Hepatocyte (in vitro differentiated cells): ENCODE results near the gene CLCF1. TPM values are rescaled to one million over a fixed set of nuclear protein-coding genes. Genes with fewer than 3 reads are reported as not detected.

Source experiments
- DNase-seq: peaks from one replicate; pipeline ENCODE4 v3.0.0-alpha.2; 2016; ENCODE audit warnings: low spot score
- H2AFZ ChIP-seq: fragments of 200-600 bp; sonication (generic); 2 replicates; pipeline ENCODE4 v1.6.0; 2016; ENCODE audit warnings: antibody characterized with exemption, mild to moderate bottlenecking
- H3K27ac ChIP-seq: fragments of 200-600 bp; sonication (generic); 2 replicates; pipeline ENCODE4 v1.5.1; 2016; ENCODE audit warnings: mild to moderate bottlenecking
- H3K27me3 ChIP-seq: fragments of 200-600 bp; sonication (generic); 2 replicates; pipeline ENCODE4 v1.6.1; 2016
- H3K36me3 ChIP-seq: fragments of 200-600 bp; sonication (generic); replicated peaks from 2 replicates; pipeline ENCODE4 v1.5.1; 2016; ENCODE audit warnings: low read depth; ENCODE audit not compliant: insufficient read depth
- H3K4me1 ChIP-seq: fragments of 200-600 bp; sonication (generic); 2 replicates; pipeline ENCODE4 v1.5.1; 2016; ENCODE audit warnings: mild to moderate bottlenecking, moderate library complexity; ENCODE audit not compliant: insufficient read depth
- H3K4me2 ChIP-seq: fragments of 200-600 bp; sonication (generic); 2 replicates; pipeline ENCODE4 v1.6.0; 2016
- H3K4me3 ChIP-seq: fragments of 200-600 bp; sonication (generic); 2 replicates; pipeline ENCODE4 v1.5.1; 2016; ENCODE audit warnings: mild to moderate bottlenecking
- H3K79me2 ChIP-seq: fragments of 200-600 bp; sonication (generic); 2 replicates; pipeline ENCODE4 v1.6.0; 2017; ENCODE audit warnings: mild to moderate bottlenecking
- H3K9me2 ChIP-seq: fragments of 200-600 bp; sonication (generic); replicated peaks from 2 replicates; pipeline ENCODE4 v1.6.0; 2017; ENCODE audit warnings: mild to moderate bottlenecking; ENCODE audit not compliant: insufficient read depth
- H3K9me3 ChIP-seq: fragments of 200-600 bp; sonication (generic); 2 replicates; pipeline ENCODE4 v1.5.1; 2016; ENCODE audit warnings: low read depth, mild to moderate bottlenecking
- H4K20me1 ChIP-seq: fragments of 200-600 bp; sonication (generic); 2 replicates; pipeline ENCODE4 v1.6.0; 2016; ENCODE audit warnings: mild to moderate bottlenecking; ENCODE audit not compliant: insufficient read depth, poor library complexity, severe bottlenecking
- EZH2 ChIP-seq: fragments of 200-600 bp; sonication (generic); IDR thresholded peaks from 2 replicates; pipeline ENCODE4 v1.6.1; 2016; ENCODE audit warnings: antibody characterized with exemption, mild to moderate bottlenecking, borderline replicate concordance
- EZH2phosphoT487 ChIP-seq: fragments of 200-600 bp; sonication (generic); IDR thresholded peaks from one replicate; pipeline ENCODE4 v1.6.1; 2018; ENCODE audit warnings: antibody characterized with exemption, mild to moderate bottlenecking, low read depth, moderate library complexity; ENCODE audit not compliant: unreplicated experiment, severe bottlenecking
- WGBS: methylation state at CpG from one replicate; pipeline ENCODE4 v1.1.6; 2016; ENCODE audit warnings: low lambda C conversion rate; ENCODE audit errors: missing lambda C conversion rate; 5-methylcytosine and 5-hydroxymethylcytosine counted together
- polyA plus RNA-seq: library from polyadenylated mRNA; unstranded; fragments of >200 nt; fragmentation: Nextera tagmentation; extraction: Ambion mirVana; gene quantifications from 2 replicates; pipeline ENCODE4 v1.2.1, GENCODE V29; 2016
- total RNA-seq: library from RNA; depleted of rRNA; stranded (reverse); fragments of >200 nt; gene quantifications from 2 replicates; pipeline ENCODE4 v1.2.3, GENCODE V29; 2014
- TF ChIP-seq, protein P1 (sequence below): fragments of 200-600 bp; sonication (generic); IDR thresholded peaks from 2 replicates; pipeline ENCODE4 v1.5.1; 2016; ENCODE audit warnings: antibody characterized with exemption, mild to moderate bottlenecking; ENCODE audit not compliant: poor library complexity

Gene CLCF1
- total and polyA plus RNA-seq, 2 experiments from 2014 or later = 9.4 to 13.2 TPM

DNA sequence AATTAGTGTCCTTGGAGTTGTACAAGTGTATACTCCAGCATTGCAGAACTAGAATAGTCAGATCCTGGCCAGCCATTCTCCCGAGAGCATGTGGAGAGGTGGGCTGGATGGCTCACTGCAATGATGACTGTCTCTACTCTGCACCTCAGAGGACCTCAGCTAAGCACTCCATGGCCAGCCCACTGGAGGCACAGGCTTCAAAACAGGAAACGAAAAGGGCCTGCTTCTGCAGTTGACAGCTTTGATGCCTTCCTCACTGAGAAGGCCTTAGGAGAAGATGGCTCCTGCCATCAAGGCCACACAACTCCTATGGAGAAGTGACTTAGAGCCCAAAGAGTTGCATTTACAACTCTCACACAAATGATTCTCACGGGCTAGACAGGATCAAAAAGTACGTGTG is 29.1 kb downstream of the CLCF1 start:
- no peaks in the 10 kb centered on the region for H3K36me3 ChIP-seq
- H3K4me1 ChIP-seq = peaks cover 10% of the 10 kb centered on the region
- no peaks in the 10 kb centered on the region for H3K27me3 ChIP-seq
- H3K4me3 ChIP-seq = no peak overlapping the region
- DNase-seq = no peak
- no peak for TF ChIP-seq EZH2phosphoT487
- no peak for TF ChIP-seq EZH2
- TF ChIP-seq, protein P1, sequence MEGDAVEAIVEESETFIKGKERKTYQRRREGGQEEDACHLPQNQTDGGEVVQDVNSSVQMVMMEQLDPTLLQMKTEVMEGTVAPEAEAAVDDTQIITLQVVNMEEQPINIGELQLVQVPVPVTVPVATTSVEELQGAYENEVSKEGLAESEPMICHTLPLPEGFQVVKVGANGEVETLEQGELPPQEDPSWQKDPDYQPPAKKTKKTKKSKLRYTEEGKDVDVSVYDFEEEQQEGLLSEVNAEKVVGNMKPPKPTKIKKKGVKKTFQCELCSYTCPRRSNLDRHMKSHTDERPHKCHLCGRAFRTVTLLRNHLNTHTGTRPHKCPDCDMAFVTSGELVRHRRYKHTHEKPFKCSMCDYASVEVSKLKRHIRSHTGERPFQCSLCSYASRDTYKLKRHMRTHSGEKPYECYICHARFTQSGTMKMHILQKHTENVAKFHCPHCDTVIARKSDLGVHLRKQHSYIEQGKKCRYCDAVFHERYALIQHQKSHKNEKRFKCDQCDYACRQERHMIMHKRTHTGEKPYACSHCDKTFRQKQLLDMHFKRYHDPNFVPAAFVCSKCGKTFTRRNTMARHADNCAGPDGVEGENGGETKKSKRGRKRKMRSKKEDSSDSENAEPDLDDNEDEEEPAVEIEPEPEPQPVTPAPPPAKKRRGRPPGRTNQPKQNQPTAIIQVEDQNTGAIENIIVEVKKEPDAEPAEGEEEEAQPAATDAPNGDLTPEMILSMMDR = no peak
- 80% methylated on average over 4 of the region's 4 CpGs for WGBS
- H3K27ac ChIP-seq = peak overlapping the region; percentile 74
- H3K4me2 ChIP-seq = no peak overlapping the region
- no peaks in the 10 kb centered on the region for H3K9me2 ChIP-seq
- H3K9me3 ChIP-seq = no peaks in the 10 kb centered on the region
- no peak overlapping the region for H2AFZ ChIP-seq
- H4K20me1 ChIP-seq = no peaks in the 10 kb centered on the region
- no peaks in the 10 kb centered on the region for H3K79me2 ChIP-seq

DNA sequence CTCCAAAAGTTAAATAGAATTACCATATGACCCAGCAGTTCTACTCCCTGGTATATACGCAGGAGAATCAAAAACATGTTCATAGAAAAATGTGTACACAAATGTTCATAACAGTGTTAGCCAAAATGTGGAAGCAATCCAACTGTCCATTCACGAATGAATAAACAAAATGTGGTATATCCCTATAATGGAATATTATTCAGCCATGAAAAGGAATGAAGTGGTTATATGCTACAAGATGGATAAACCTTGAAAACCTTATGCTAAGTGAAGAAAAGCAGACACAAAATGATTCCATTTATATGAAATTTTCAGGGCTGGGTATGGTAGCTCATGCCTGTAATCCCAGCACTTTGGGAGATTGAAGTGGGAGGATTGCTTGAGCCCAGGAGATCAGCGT is 36.1 kb downstream of the CLCF1 start:
- TF ChIP-seq, protein P1 = no peak
- Histone ChIP-seq H3K27me3 (no peaks in the 10 kb centered on the region), H3K27ac (no peak overlapping the region), H3K9me3 (no peaks in the 10 kb centered on the region), H3K4me1 (no peaks in the 10 kb centered on the region), H3K79me2 (no peaks in the 10 kb centered on the region), H3K4me2 (no peak overlapping the region), H4K20me1 (no peaks in the 10 kb centered on the region), H3K36me3 (no peaks in the 10 kb centered on the region), H3K9me2 (no peaks in the 10 kb centered on the region), H3K4me3 (no peak overlapping the region), H2AFZ (no peak overlapping the region)
- whole genome bisulfite sequencing = 94% methylated on average over 3 of the region's 3 CpGs
- DNase-seq = no peak

DNA sequence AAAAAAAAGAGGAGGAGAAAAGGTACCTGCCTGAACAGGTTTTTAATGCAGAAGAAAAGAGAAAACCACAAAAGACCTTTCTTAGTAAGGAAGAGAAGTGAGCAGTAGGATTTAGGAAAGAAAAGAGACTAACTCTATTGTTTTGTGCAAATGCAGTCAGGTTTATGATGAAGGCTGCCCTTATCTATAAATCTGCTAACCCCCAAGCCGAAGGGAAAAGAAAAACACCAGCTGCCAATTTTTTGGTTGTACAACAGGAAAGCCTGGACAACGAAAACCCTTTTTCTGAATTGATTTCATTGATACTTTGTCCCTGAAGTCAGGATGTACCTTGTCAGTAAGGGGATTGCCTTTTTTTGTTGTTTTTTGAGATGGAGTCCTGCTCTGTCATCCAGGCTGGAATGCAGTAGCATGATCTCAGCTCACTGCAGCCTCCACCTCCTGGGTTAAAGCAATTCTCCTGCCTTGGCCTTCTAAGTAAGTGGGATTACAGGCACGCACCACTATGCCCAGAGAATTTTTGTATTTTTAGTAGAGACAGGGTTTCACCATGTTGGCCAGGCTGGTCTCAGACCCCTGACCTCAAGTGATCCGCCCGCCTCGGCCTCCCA is 41.2 kb downstream of the CLCF1 start:
- no peak overlapping the region for H3K4me2 ChIP-seq
- no peaks in the 10 kb centered on the region for H3K9me2 ChIP-seq
- H3K9me3 ChIP-seq = no peaks in the 10 kb centered on the region
- no peaks in the 10 kb centered on the region for H3K36me3 ChIP-seq
- H4K20me1 ChIP-seq = no peaks in the 10 kb centered on the region
- H3K27ac ChIP-seq = no peak overlapping the region
- H3K27me3 ChIP-seq = no peaks in the 10 kb centered on the region
- H3K79me2 ChIP-seq = no peaks in the 10 kb centered on the region
- H2AFZ ChIP-seq = no peak overlapping the region
- no peak overlapping the region for H3K4me3 ChIP-seq
- no peaks in the 10 kb centered on the region for H3K4me1 ChIP-seq
- 82% methylated on average over 6 of the region's 6 CpGs for WGBS
- no peak for DNase-seq
- TF ChIP-seq EZH2phosphoT487 (no peak), EZH2 (no peak)
- TF ChIP-seq, protein P1 = no peak

DNA sequence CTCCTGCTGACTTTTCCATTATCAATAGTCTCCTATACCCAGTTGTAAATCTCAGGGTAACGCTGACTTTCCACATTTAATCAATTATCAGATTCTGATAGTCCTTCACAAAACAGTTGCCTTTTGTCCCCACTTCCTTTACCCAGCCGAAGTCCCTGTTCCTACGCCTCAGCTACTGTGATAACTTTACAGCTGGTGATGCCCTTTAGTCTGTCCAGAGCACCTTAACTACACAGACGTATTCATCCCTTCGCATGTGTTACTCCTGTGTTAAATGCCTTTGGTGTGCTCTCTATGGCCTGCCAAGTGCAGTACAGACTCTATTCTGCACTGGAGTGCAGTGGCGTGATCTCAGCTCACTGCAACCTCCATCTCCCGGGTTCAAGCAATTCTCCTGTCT is 49.9 kb downstream of the CLCF1 start:
- Histone ChIP-seq H3K4me2 (no peak overlapping the region), H3K27ac (no peak overlapping the region), H3K9me3 (no peaks in the 10 kb centered on the region), H3K27me3 (no peaks in the 10 kb centered on the region), H3K36me3 (no peaks in the 10 kb centered on the region), H3K4me1 (no peaks in the 10 kb centered on the region), H3K79me2 (peaks cover 15% of the 10 kb centered on the region), H4K20me1 (no peaks in the 10 kb centered on the region), H2AFZ (no peak overlapping the region), H3K9me2 (no peaks in the 10 kb centered on the region), H3K4me3 (no peak overlapping the region)
- 89% methylated on average over 7 of the region's 7 CpGs for WGBS
- no peak for DNase-seq
- TF ChIP-seq EZH2phosphoT487 (no peak), EZH2 (no peak)
- TF ChIP-seq, protein P1 = no peak
